ENCODE measurements around the gene CDC25B. TPM values are rescaled to one million over a fixed set of nuclear protein-coding genes. Genes with fewer than 3 reads are reported as not detected.

CDC25B gene
- total and polyA plus RNA-seq, 2 of the 13 experiments (the other 11 are each of a cell fraction or from before 2014, with no cell fraction given), result 14.5 to 19.4 TPM

DNA sequence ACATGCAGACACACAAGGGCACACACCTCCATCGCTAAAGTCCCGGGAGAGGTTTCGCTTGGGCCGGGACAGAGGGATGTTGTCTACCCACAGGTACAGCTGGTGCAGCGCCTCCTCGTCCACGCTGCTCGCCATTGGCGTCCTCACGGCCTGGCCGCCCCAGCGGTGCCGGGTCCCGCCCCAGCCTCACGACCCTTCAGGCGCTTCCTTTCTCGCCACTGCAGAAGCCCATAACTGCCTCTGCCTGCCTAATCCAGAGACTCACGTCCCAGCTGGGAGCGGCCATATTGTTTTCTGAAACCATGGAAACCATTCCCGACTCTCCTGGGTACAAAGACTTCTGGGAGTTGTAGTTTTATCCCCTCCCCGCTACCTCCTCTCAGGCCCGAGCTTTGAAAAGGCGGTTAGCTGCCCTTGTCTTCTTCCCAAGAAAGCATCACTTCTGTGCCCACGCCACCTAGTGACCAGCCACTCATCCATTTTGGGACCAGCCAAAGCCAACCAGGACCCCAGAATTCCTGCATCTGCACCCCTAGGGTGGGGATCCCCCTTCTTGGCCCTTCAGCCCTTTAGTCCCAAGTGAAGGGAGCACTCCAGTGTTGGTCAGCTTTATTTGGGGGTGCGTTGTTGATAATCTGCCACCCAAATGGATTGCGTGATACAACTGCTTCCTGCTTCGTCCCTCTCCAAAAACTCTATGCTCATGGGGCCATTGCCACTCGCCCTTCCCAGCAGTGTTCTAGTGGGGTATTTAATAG is 14.8 kb upstream of the CDC25B start, which contains the start of gene SPEF1 (continued):
- TF ChIP-seq, protein P1, sequence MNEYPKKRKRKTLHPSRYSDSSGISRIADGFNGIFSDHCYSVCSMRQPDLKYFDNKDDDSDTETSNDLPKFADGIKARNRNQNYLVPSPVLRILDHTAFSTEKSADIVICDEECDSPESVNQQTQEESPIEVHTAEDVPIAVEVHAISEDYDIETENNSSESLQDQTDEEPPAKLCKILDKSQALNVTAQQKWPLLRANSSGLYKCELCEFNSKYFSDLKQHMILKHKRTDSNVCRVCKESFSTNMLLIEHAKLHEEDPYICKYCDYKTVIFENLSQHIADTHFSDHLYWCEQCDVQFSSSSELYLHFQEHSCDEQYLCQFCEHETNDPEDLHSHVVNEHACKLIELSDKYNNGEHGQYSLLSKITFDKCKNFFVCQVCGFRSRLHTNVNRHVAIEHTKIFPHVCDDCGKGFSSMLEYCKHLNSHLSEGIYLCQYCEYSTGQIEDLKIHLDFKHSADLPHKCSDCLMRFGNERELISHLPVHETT (CRISPR knock-in tag; conservative IDR thresholded peaks at IDR 0.05), result no peak; the same call in 1 of the 2 replicates
- TF ChIP-seq, protein P2, sequence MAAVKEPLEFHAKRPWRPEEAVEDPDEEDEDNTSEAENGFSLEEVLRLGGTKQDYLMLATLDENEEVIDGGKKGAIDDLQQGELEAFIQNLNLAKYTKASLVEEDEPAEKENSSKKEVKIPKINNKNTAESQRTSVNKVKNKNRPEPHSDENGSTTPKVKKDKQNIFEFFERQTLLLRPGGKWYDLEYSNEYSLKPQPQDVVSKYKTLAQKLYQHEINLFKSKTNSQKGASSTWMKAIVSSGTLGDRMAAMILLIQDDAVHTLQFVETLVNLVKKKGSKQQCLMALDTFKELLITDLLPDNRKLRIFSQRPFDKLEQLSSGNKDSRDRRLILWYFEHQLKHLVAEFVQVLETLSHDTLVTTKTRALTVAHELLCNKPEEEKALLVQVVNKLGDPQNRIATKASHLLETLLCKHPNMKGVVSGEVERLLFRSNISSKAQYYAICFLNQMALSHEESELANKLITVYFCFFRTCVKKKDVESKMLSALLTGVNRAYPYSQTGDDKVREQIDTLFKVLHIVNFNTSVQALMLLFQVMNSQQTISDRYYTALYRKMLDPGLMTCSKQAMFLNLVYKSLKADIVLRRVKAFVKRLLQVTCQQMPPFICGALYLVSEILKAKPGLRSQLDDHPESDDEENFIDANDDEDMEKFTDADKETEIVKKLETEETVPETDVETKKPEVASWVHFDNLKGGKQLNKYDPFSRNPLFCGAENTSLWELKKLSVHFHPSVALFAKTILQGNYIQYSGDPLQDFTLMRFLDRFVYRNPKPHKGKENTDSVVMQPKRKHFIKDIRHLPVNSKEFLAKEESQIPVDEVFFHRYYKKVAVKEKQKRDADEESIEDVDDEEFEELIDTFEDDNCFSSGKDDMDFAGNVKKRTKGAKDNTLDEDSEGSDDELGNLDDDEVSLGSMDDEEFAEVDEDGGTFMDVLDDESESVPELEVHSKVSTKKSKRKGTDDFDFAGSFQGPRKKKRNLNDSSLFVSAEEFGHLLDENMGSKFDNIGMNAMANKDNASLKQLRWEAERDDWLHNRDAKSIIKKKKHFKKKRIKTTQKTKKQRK (IDR thresholded peaks at IDR 0.05; ENCODE audit: low read length), result no peak
- TF ChIP-seq SP140L (CRISPR knock-in tag; IDR thresholded peaks at IDR 0.05; ENCODE audit: borderline replicate concordance) (no peak), SMAD1 (CRISPR knock-in tag; IDR thresholded peaks at IDR 0.05; ENCODE audit: borderline replicate concordance, low read depth) (peak; percentile 58; the same call in 1 of the 2 replicates), ZNF383 (CRISPR knock-in tag; IDR thresholded peaks at IDR 0.05; ENCODE audit: borderline replicate concordance) (no peak), ZNF878 (CRISPR knock-in tag; IDR thresholded peaks at IDR 0.05) (no peak), ZKSCAN8 (CRISPR knock-in tag; IDR thresholded peaks at IDR 0.05; ENCODE audit: borderline replicate concordance) (peak; percentile 59; the same call in 1 of the 2 replicates), ZNF577 (CRISPR knock-in tag; IDR thresholded peaks at IDR 0.05; ENCODE audit: borderline replicate concordance, low read depth) (no peak), SRSF9 (IDR thresholded peaks at IDR 0.05; ENCODE audit: borderline replicate concordance, insufficient read depth, low read depth, low read length, poor library complexity, severe bottlenecking) (no peak), HNRNPUL1 (IDR thresholded peaks at IDR 0.05; ENCODE audit: low read depth, low read length) (no peak), ZNF343 (CRISPR knock-in tag; IDR thresholded peaks at IDR 0.05) (no peak), ZFX (CRISPR knock-in tag; IDR thresholded peaks at IDR 0.05; ENCODE audit: low read depth) (peak; percentile 80), SAFB2 (CRISPR knock-in tag; IDR thresholded peaks at IDR 0.05; ENCODE audit: borderline replicate concordance, low read depth) (peak; percentile 34; the same call in 1 of the 2 replicates), ZNF776 (CRISPR knock-in tag; IDR thresholded peaks at IDR 0.05) (no peak)
- TF ChIP-seq, protein P3, sequence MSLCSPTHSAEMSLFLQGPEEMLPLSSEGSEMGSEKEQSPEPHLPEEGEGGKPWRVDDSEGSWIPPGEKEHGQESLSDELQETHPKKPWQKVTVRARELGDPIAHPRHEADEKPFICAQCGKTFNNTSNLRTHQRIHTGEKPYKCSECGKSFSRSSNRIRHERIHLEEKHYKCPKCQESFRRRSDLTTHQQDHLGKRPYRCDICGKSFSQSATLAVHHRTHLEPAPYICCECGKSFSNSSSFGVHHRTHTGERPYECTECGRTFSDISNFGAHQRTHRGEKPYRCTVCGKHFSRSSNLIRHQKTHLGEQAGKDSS (CRISPR knock-in tag; IDR thresholded peaks at IDR 0.05; ENCODE audit: borderline replicate concordance, low read depth), result peak; percentile 28; the same call in 1 of the 2 replicates
- TF ChIP-seq, protein P4, sequence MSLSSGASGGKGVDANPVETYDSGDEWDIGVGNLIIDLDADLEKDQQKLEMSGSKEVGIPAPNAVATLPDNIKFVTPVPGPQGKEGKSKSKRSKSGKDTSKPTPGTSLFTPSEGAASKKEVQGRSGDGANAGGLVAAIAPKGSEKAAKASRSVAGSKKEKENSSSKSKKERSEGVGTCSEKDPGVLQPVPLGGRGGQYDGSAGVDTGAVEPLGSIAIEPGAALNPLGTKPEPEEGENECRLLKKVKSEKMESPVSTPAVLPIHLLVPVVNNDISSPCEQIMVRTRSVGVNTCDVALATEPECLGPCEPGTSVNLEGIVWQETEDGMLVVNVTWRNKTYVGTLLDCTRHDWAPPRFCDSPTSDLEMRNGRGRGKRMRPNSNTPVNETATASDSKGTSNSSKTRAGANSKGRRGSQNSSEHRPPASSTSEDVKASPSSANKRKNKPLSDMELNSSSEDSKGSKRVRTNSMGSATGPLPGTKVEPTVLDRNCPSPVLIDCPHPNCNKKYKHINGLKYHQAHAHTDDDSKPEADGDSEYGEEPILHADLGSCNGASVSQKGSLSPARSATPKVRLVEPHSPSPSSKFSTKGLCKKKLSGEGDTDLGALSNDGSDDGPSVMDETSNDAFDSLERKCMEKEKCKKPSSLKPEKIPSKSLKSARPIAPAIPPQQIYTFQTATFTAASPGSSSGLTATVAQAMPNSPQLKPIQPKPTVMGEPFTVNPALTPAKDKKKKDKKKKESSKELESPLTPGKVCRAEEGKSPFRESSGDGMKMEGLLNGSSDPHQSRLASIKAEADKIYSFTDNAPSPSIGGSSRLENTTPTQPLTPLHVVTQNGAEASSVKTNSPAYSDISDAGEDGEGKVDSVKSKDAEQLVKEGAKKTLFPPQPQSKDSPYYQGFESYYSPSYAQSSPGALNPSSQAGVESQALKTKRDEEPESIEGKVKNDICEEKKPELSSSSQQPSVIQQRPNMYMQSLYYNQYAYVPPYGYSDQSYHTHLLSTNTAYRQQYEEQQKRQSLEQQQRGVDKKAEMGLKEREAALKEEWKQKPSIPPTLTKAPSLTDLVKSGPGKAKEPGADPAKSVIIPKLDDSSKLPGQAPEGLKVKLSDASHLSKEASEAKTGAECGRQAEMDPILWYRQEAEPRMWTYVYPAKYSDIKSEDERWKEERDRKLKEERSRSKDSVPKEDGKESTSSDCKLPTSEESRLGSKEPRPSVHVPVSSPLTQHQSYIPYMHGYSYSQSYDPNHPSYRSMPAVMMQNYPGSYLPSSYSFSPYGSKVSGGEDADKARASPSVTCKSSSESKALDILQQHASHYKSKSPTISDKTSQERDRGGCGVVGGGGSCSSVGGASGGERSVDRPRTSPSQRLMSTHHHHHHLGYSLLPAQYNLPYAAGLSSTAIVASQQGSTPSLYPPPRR (CRISPR knock-in tag; IDR thresholded peaks at IDR 0.05; ENCODE audit: borderline replicate concordance), result no peak

Data from HepG2 (cell line).